GM18526 (cell line): ENCODE data around the gene CHRDL2.

Experiments used
- POLR2A ChIP-seq: IDR thresholded peaks from 3 replicates; pipeline ENCODE4 v1.6.1; 2011; ENCODE audit not compliant: insufficient read length; ENCODE audit errors: extremely low read depth

CHRDL2 gene

DNA sequence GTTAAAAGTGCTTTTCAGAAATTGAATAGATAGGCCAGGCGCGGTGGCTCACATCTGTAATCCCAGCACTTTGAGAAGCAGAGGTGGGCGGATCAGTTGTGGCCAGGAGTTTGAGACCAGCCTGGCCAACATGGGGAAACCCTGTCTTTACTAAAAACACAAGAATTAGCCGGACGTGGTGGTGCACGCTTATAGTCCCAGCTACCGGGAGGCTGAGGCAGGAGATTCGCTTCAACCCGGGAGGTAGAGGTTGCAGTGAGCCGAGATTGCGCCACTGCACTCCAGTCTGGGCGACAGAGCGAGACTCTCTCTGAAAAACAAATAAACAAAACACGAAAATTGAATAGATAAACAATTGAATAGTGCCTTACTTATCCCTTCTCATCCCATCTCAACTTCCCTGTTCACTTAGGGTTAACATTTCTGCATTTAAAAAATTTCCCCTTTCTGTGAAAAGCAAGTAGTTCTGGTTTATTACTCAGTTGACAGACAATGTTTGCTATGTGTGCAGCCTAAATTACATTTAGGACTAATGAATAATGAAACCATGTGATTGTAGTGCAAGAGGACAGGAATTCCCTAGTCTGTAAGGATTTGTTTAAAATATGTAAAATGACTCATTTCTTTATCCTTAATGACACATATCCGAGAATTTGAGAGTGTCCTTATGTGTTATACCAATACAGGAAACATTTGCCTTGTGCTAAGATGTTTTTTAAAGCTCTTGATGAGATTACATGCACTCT, 23.5 kb upstream of the CHRDL2 start:
- no peak for TF ChIP-seq POLR2A

GRCh38 chr11:74751303-74751702, 20.1 kb upstream of the CHRDL2 start:
- TF ChIP-seq POLR2A, result no peak

DNA sequence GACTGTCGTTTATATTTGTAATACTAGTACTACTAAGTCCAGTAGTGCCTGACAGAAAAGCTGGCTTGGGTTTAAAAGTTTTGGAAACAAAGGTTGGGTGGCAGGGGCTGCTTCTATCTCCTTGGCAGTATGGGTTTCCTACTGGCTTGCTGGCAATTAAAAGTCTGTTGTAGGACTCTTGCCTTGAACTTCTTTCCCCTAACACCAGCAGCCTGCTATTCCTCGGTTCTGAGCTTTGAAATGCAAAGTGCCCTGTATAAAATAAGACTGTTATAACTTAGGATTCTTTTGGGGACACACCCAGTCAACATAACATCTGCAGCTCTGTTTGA, 18.7 kb upstream of the CHRDL2 start:
- no peak for TF ChIP-seq POLR2A

DNA sequence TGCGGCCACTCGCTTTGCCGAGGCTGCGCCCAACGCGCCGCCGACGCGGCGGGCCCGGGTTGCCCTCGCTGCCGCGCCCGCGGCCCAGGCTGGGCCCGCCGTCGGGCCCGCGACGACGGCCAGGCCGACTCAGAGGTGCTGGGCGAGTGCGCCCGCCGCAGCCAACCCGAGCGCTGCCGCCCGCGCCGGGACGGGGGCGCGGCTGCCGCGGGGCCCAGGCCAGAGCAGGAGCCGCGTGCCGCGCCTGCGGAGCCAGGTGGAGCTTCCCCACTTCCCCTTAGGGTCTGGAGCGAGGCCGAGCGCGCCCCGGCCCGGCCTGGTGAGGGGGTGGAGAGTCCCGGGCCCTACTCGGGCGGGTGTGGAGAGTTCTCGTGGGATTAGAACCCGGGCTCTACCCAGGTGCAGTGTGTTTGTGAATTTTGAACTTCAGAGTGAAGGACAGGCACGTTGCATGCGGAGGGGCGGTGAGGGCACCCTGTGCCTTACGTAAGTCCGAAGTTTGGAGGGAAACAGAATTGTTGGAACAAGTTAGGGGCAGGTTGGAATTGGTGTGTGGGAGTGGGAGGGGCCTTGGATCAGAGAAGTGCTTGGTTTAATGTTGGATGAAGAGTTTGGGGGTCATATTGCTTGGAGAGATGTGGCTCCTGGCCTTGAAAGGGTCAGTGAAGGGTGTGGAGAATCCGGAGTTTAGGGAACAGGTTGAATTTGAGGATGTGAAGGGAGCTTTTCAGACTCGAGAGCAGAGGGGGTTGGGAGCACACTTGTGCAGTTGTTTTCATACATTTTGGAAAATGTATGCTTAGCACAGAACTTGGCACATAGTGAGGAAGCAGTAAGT, 18.1 kb upstream of the CHRDL2 start:
- TF ChIP-seq POLR2A, result peak; percentile 6

DNA sequence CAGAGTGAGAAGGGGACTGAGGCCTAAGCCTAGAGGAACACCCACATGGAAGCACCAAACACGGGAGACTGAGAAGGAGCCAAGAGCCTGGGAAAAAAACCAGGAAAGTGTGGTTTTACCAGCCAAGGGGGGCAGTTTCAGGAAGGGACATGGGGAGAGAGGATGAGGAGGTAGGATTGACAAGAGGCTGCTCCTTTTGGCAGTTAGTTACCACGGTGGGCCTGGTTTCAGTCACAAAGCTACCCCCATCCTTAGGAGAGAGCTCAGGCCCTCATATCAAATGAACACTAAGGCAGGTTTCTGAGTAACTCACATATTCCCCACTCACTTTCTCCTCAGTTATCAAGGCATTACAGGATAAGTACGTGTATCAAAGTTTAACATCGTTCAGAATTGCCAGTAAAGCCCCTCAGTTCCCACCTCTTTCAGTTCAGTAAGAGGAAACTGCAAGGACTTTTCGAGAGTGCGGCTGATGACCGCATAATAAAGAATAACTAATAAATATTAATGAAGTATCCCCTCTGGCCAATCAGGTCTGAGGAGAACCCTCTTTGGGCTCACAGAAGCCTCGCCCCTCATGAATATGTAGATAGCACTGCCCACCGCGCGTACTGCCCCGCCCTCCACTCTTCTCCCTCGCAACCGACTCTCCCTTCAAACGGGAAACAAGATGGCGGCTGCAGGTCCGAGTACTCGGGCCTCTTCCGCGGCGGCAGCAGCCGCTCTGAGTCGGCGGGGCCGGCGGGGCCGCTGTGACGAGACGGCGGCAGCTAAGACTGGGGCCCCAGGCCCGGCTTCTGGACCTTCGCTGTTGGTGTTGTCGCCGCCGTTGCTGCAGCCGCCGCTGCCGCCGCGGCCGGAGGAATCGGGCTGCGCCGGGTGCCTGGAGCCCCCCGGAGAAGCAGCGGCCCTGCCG, 17.2 kb upstream of the CHRDL2 start, which contains the start of gene RNF169:
TSS of gene RNF169 (plus strand) at position 639 of the 916 bp plus-strand sequence. CDS start at position 671, 32 bp downstream.
- TF ChIP-seq POLR2A, result peak; percentile 79

DNA sequence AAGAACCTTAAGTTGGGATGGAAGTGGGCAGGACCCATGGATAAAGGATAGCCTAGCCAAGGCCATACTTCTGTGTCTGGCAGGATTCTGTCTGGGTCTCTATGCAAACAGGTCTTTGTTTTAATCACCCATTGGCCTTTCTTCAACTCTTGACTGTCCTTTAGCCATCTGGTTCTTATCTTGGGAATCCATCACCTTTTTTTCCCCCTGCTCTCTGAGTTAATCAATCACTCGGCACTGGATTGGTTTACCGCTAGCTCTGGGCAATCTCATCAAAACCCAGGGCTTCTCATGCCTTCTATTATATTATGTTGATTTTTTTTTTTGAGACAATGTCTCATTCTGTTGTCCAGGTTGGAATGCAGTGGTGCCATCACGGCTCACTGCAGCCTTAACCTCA, 15.6 kb upstream of the CHRDL2 start:
- no peak for TF ChIP-seq POLR2A

GRCh38 chr11:74744277-74744676, 13.1 kb upstream of the CHRDL2 start:
- TF ChIP-seq POLR2A, result no peak

DNA sequence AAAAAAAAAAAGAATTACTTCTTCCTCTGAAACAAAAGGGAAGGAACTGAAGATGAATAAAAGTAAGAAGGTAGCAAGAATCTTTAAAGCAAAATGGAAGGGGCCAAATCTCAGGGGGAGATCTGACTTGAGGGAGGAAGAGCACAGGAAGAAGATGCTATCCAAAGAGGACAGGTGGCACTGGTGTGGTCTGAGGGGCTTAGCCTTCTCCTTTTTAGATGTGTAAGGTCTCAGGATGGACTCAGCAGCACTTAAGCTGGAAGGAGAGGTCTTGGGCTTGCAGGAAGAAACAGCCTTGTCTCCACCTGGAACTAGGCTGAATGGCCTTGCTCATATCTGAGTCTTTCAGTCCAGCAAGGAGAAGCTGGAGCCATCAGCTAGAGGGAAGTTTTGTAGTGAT, 12.4 kb upstream of the CHRDL2 start:
- no peak for TF ChIP-seq POLR2A

GRCh38 chr11:74742070-74742469, 10.8 kb upstream of the CHRDL2 start:
- TF ChIP-seq POLR2A, result no peak

GRCh38 chr11:74739546-74740270, 8.5 kb upstream of the CHRDL2 start:
- no peak for TF ChIP-seq POLR2A

- TF ChIP-seq POLR2A, result no peak
Measured at GRCh38 chr11:74736031-74736430, 4.8 kb upstream of the CHRDL2 start.

GRCh38 chr11:74735365-74735928, 4.2 kb upstream of the CHRDL2 start:
- TF ChIP-seq POLR2A, result no peak

DNA sequence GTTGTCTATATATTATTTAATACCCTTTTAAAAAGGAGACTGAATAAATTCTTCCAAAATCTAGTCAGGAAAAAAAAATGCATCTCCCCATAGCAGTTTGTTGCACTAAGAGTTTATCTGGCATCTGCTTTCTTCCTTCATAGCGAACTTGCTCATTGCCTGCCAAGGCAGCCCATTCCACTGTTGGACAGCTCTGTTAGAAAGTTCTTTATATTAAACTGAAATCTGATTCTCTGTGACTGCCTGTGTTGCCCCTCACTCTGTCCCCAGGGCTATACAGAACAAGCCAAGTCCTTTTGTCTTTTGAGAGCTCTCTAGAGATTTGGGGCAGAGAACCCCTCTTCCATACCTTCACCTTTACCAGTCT, 3.3 kb upstream of the CHRDL2 start:
- no peak for TF ChIP-seq POLR2A

- TF ChIP-seq POLR2A, result no peak
Measured at GRCh38 chr11:74730571-74731260, 510 bp downstream of the CHRDL2 start.
